Psoas muscle (tissue), 8 donors: ENCODE measurements around the gene AFDN. TPM values are rescaled to one million over a fixed set of nuclear protein-coding genes. Genes with fewer than 3 reads are reported as not detected.

Source experiments
- ATAC-seq, 4 donors: fragments of 200-7000 bp; cut with Tn5 transposase; one replicate each; pipeline ENCODE4 v1.9.1; 2020; ENCODE audit warnings: moderate library complexity in 3 of 4, mild to moderate bottlenecking in 2 of 4
- DNase-seq, 2 donors: peaks; one replicate each; pipeline ENCODE4 v3.0.0-alpha.2; 2020
- H3K27ac ChIP-seq: fragments of 200-600 bp; one replicate; pipeline ENCODE4 v1.8.0; 2022
- H3K27me3 ChIP-seq, 3 donors: fragments of 200-600 bp in 1 of 3; one replicate each; pipeline versions ENCODE4 v1.6.1 to v1.8.0; 2013 to 2022; ENCODE audit warnings: low read length in 2 of 3, mild to moderate bottlenecking in 2 of 3, moderate library complexity in 1 of 3; ENCODE audit not compliant: insufficient read depth in 3 of 3
- H3K36me3 ChIP-seq, 2 donors: fragments of 200-600 bp in 1 of 2; one replicate each; pipeline versions ENCODE4 v1.6.1 to v1.8.0; 2013 to 2022; ENCODE audit warnings: low read depth in 1 of 2, mild to moderate bottlenecking in 1 of 2, moderate library complexity in 1 of 2; ENCODE audit not compliant: insufficient read depth in 1 of 2
- H3K4me1 ChIP-seq: fragments of 200-600 bp; one replicate; pipeline ENCODE4 v1.8.0; 2022
- H3K4me3 ChIP-seq: fragments of 200-600 bp; one replicate; pipeline ENCODE4 v1.8.0; 2022; ENCODE audit warnings: mild to moderate bottlenecking
- H3K9me3 ChIP-seq: fragments of 200-600 bp; one replicate; pipeline ENCODE4 v1.8.0; 2022
- CTCF ChIP-seq: fragments of 200-600 bp; IDR thresholded peaks from one replicate; pipeline ENCODE4 v1.8.0; 2022; ENCODE audit warnings: antibody characterized with exemption
- WGBS, 3 donors: extraction: QIAGEN DNeasy Blood & Tissue Kit; methylation state at CpG; one replicate each; pipeline versions ENCODE4 v1.1.6 to v1.1.7; 2013; 5-methylcytosine and 5-hydroxymethylcytosine counted together
- intact Hi-C, 2 donors: fragments of 100-400 bp; cut with DNase I; formaldehyde crosslinking; loops; one replicate each; pipeline versions ENCODE4 v1.11.0 to v1.14.2; 2022
- polyA plus RNA-seq, 3 donors: library from polyadenylated mRNA; stranded (reverse); fragments of 200-250 nt; gene quantifications; one replicate each; pipeline ENCODE4 v1.2.3, GENCODE V29; 2013
- total RNA-seq, 4 donors: library from RNA; stranded (reverse); fragmentation: NEBNext Ultra II Directional in 2 of 4; extraction: Animal tissue kit (Norgen Biotek cat#: 25700) in 2 of 4; gene quantifications; one replicate each; pipeline versions ENCODE4 v1.2.1 to v1.2.4, GENCODE V29; 2021 to 2023
- donor health status: healthy with polysubstance abuse.
- donor health status: DM: no; HTN: no; CAD: no; lungs with moderate emphysema.
- donor health status: Bipolar disorder and iron deficiency.
- donor health status: healthy.
- donor health status: DM: yes; HTN: yes; CAD: no.
- donor health status: DM: no; HTN: no; CAD: no.
- donor health status: DM: no; HTN: no; CAD: no.
- donor health status: DM: yes; HTN: yes; CAD: no.

The AFDN gene
- total and polyA plus RNA-seq, 7 donors = 12.2 to 35.6 (median 32.9) TPM

GRCh38 chr6:167829513-167829912 is 2.8 kb downstream of the AFDN start:
- Histone ChIP-seq H3K36me3 (no peaks in the 10 kb centered on the region), H3K4me3 (no peak overlapping the region), H3K27me3 (peaks cover 0 to 8% (median 0%) of the 10 kb centered on the region in 3 donors), H3K27ac (no peak overlapping the region), H3K4me1 (peaks cover 6% of the 10 kb centered on the region), H3K9me3 (no peaks in the 10 kb centered on the region)
- intact Hi-C loops = no loop called here
- DNase-seq (no peak), ATAC-seq (no peak)
- no peak for TF ChIP-seq CTCF

GRCh38 chr6:167831281-167831828 is 4.6 kb downstream of the AFDN start:
- WGBS, 3 donors = 78 to 89% (median 81%) methylated on average over 3 of the region's 3 CpGs

GRCh38 chr6:167832497-167833395 is 6.0 kb downstream of the AFDN start:
- DNase-seq (no peak), ATAC-seq (no peak)
- H3K4me1 ChIP-seq = peaks cover 16% of the 10 kb centered on the region
- H3K27me3 ChIP-seq = peaks cover 0 to 8% (median 0%) of the 10 kb centered on the region in 3 donors
- WGBS, 3 donors = 64 to 70% (median 66%) methylated on average over 4 of the region's 4 CpGs
- no peak overlapping the region for H3K4me3 ChIP-seq
- H3K36me3 ChIP-seq = no peaks in the 10 kb centered on the region
- intact Hi-C loops = no loop called here
- no peak overlapping the region for H3K27ac ChIP-seq
- TF ChIP-seq CTCF = no peak
- no peaks in the 10 kb centered on the region for H3K9me3 ChIP-seq

More at GRCh38 chr6:167831281-167831828, 4.6 kb downstream of the AFDN start:
- no peak overlapping the region for H3K27ac ChIP-seq
- peaks cover 16% of the 10 kb centered on the region for H3K4me1 ChIP-seq
- no peak for DNase-seq
- H3K9me3 ChIP-seq = no peaks in the 10 kb centered on the region
- ATAC-seq = no peak
- no peaks in the 10 kb centered on the region for H3K36me3 ChIP-seq
- intact Hi-C loops = no loop called here
- no peak for TF ChIP-seq CTCF
- peaks cover 0 to 8% (median 0%) of the 10 kb centered on the region in 3 donors for H3K27me3 ChIP-seq
- no peak overlapping the region for H3K4me3 ChIP-seq

GRCh38 chr6:167833396-167833763 is 6.7 kb downstream of the AFDN start:
- no peak for TF ChIP-seq CTCF
- ATAC-seq (no peak), DNase-seq (no peak)
- no peak overlapping the region for H3K27ac ChIP-seq
- WGBS, 3 donors = 67 to 76% (median 76%) methylated on average over 2 of the region's 2 CpGs
- peaks cover 11% of the 10 kb centered on the region for H3K4me1 ChIP-seq
- no peaks in the 10 kb centered on the region for H3K9me3 ChIP-seq
- H3K36me3 ChIP-seq = no peaks in the 10 kb centered on the region
- no peak overlapping the region for H3K4me3 ChIP-seq
- intact Hi-C loops = no loop called here
- peaks cover 0 to 8% (median 0%) of the 10 kb centered on the region in 3 donors for H3K27me3 ChIP-seq
